SK-N-SH (cell line): ENCODE measurements around the gene PDE6B. TPM values are rescaled to one million over a fixed set of nuclear protein-coding genes. Genes with fewer than 3 reads are reported as not detected.

Experiments
- CTCF ChIA-PET: fragments of 300-600, 350-600 bp; formaldehyde crosslinking; extraction: SDS; loops from one replicate; lab custom pipeline; 2021; lab: Yijun Ruan, JAX
- POLR2A ChIA-PET: fragments of 350-600 bp; sonication (Branson Sonifier 250); formaldehyde crosslinking; extraction: SDS; loops from one replicate; lab custom pipeline; 2020; ENCODE audit warnings: antibody characterized with exemption, inconsistent platforms; lab: Yijun Ruan, JAX
- DNase-seq: peaks from one replicate; pipeline ENCODE4 v3.0.0; 2012
- H2AFZ ChIP-seq: fragments of 200-600 bp; sonication (generic); 2 replicates; pipeline ENCODE4 v1.8.1; 2016; ENCODE audit warnings: antibody characterized with exemption, mild to moderate bottlenecking, low read depth
- H3F3A ChIP-seq: fragments of 200-600 bp; sonication (generic); replicated peaks from 2 replicates; pipeline ENCODE3; 2016; ENCODE audit warnings: antibody characterized with exemption, mild to moderate bottlenecking; ENCODE audit not compliant: insufficient read depth
- H3K27ac ChIP-seq, 2 experiments: fragments of 200-500 bp in 1 of 2; fragments of 200-600 bp in 1 of 2; sonication (Bioruptor generic) in 1 of 2; sonication (generic), shearing (Covaris generic) in 1 of 2; 2 replicates each; pipeline versions ENCODE4 v1.5.1 to v1.6.1; 2014 to 2016; ENCODE audit warnings: low read depth in 2 of 2, inconsistent platforms in 1 of 2, low read length in 1 of 2, mild to moderate bottlenecking in 1 of 2, mixed read lengths in 1 of 2
- H3K27me3 ChIP-seq: fragments of 200-600 bp; sonication (generic), shearing (Covaris generic); 2 replicates; pipeline ENCODE4 v1.6.1; 2016; ENCODE audit warnings: mixed run types; ENCODE audit not compliant: insufficient read depth
- H3K36me3 ChIP-seq, 2 experiments: fragments of 200-500 bp in 1 of 2; fragments of 200-600 bp in 1 of 2; sonication (Bioruptor generic) in 1 of 2; sonication (generic) in 1 of 2; replicated peaks in 1 of 2; 2 replicates each; pipeline versions ENCODE3 to v1.5.1; 2014 to 2016; ENCODE audit warnings: low read length in 1 of 2, mild to moderate bottlenecking in 1 of 2; ENCODE audit not compliant: insufficient read depth in 2 of 2, control insufficient read depth in 1 of 2
- H3K4me1 ChIP-seq, 2 experiments: fragments of 200-500 bp in 1 of 2; fragments of 200-600 bp in 1 of 2; sonication (Bioruptor generic) in 1 of 2; sonication (generic), shearing (Covaris generic) in 1 of 2; 2 replicates each; pipeline versions ENCODE4 v1.5.1 to v1.6.1; 2014 to 2016; ENCODE audit warnings: low read depth in 1 of 2, low read length in 1 of 2, mixed run types in 1 of 2; ENCODE audit not compliant: insufficient read depth in 2 of 2, control insufficient read depth in 1 of 2
- H3K4me2 ChIP-seq: fragments of 200-600 bp; sonication (generic), shearing (Covaris generic); 2 replicates; pipeline ENCODE4 v1.6.1; 2017; ENCODE audit warnings: mixed run types
- H3K4me3 ChIP-seq, 2 experiments: fragments of 200-500 bp in 1 of 2; fragments of 200-600 bp in 1 of 2; sonication (Bioruptor generic) in 1 of 2; sonication (generic), shearing (Covaris generic) in 1 of 2; 2 replicates each; pipeline versions ENCODE4 v1.5.1 to v1.8.1; 2014 to 2016; ENCODE audit warnings: low read depth in 2 of 2, inconsistent platforms in 1 of 2, low read length in 1 of 2, mild to moderate bottlenecking in 1 of 2, mixed read lengths in 1 of 2, moderate library complexity in 1 of 2
- H3K79me2 ChIP-seq: fragments of 200-600 bp; sonication (generic); 2 replicates; pipeline ENCODE4 v1.8.1; 2017; ENCODE audit warnings: mild to moderate bottlenecking; ENCODE audit not compliant: insufficient read depth
- H3K9ac ChIP-seq: fragments of 200-600 bp; sonication (generic); 2 replicates; pipeline ENCODE4 v1.6.1; 2017; ENCODE audit warnings: mixed run types
- H3K9me2 ChIP-seq: fragments of 200-600 bp; sonication (generic); 2 replicates; pipeline ENCODE4 v1.6.1; 2017; ENCODE audit warnings: mixed run types
- H3K9me3 ChIP-seq: fragments of 200-600 bp; sonication (generic); 2 replicates; pipeline ENCODE4 v1.6.1; 2017; ENCODE audit warnings: mixed run types, mild to moderate bottlenecking, moderate library complexity
- H4K20me1 ChIP-seq: fragments of 200-600 bp; sonication (generic); 2 replicates; pipeline ENCODE4 v1.6.1; 2017; ENCODE audit warnings: mild to moderate bottlenecking, mixed run types; ENCODE audit not compliant: insufficient read depth
- CHD2 ChIP-seq: fragments of 150-350 bp; IDR thresholded peaks from 2 replicates; pipeline ENCODE4 v1.6.1; 2018; ENCODE audit warnings: low read length; ENCODE audit not compliant: partially characterized antibody
- FOXM1 ChIP-seq: IDR thresholded peaks from 2 replicates; pipeline ENCODE4 v1.4.0; 2012; ENCODE audit warnings: low read depth, mild to moderate bottlenecking
- GATA2 ChIP-seq: sonication (generic); formaldehyde crosslinking; IDR thresholded peaks from 2 replicates; pipeline ENCODE4 v1.5.0; 2020; ENCODE audit warnings: mild to moderate bottlenecking, missing genetic modification reagents
- MEF2A ChIP-seq: IDR thresholded peaks from 2 replicates; pipeline ENCODE4 v1.4.0; 2012; ENCODE audit warnings: low read depth, borderline replicate concordance
- NFIC ChIP-seq: IDR thresholded peaks from 2 replicates; pipeline ENCODE4 v1.4.0; 2012; ENCODE audit warnings: borderline replicate concordance
- NRF1 ChIP-seq: IDR thresholded peaks from 2 replicates; pipeline ENCODE4 v1.6.1; 2012; ENCODE audit warnings: low read depth, mild to moderate bottlenecking, low read length
- POLR2AphosphoS5 ChIP-seq: IDR thresholded peaks from 2 replicates; pipeline ENCODE4 v1.6.1; 2012; ENCODE audit warnings: low read depth, low read length
- REST ChIP-seq: IDR thresholded peaks from 2 replicates; pipeline ENCODE4 v1.6.1; 2012; ENCODE audit warnings: mild to moderate bottlenecking, low read depth, low read length, moderate library complexity
- SIN3A ChIP-seq: IDR thresholded peaks from 2 replicates; pipeline ENCODE4 v1.6.1; 2012; ENCODE audit warnings: low read depth, mild to moderate bottlenecking, low read length, moderate library complexity, borderline replicate concordance
- SMC3 ChIP-seq: IDR thresholded peaks from 2 replicates; pipeline ENCODE4 v1.6.1; 2012; ENCODE audit warnings: low read depth, low read length, improper control_type of control experiment
- YY1 ChIP-seq: IDR thresholded peaks from 2 replicates; pipeline ENCODE4 v1.4.0; 2012; ENCODE audit warnings: low read depth, mild to moderate bottlenecking
- WGBS: methylation state at CpG from one replicate; pipeline ENCODE4 v1.1.6; 2017; ENCODE audit warnings: low lambda C conversion rate; 5-methylcytosine and 5-hydroxymethylcytosine counted together
- polyA plus RNA-seq, 3 experiments: library from polyadenylated mRNA; depleted of rRNA; stranded (reverse); fragments of >200 nt; gene quantifications; 2 replicates each; pipeline ENCODE4 v1.2.3, GENCODE V29; 2012
- TF ChIP-seq, protein P1 (sequence below): IDR thresholded peaks from 2 replicates; pipeline ENCODE4 v1.4.0; 2012; ENCODE audit warnings: low read depth, borderline replicate concordance
- TF ChIP-seq, protein P2 (sequence below): fragments of 150-350 bp; IDR thresholded peaks from 2 replicates; pipeline ENCODE4 v1.6.1; 2016; ENCODE audit warnings: mild to moderate bottlenecking, low read depth, low read length
- TF ChIP-seq, protein P3 (sequence below): IDR thresholded peaks from 2 replicates; pipeline ENCODE4 v1.4.0; 2012; ENCODE audit warnings: low read depth
- TF ChIP-seq, protein P4 (sequence below): IDR thresholded peaks from 2 replicates; pipeline ENCODE4 v1.4.0; 2012; ENCODE audit warnings: low read depth, borderline replicate concordance

The PDE6B gene
- polyA plus RNA-seq, 1 of the 3 experiments (the other 2 are of a cell fraction) = 1.2 TPM

GRCh38 chr4:625631-626161 lies 323 bp downstream of the PDE6B start:
- ChIA-PET POLR2A (no interaction called here), CTCF (no interaction called here)
- Histone ChIP-seq H2AFZ (no peak overlapping the region), H3K27me3 (no peaks in the 10 kb centered on the region; the same call in 1 of the 2 replicates), H3K79me2 (no peaks in the 10 kb centered on the region), H3K36me3 (no peaks in the 10 kb centered on the region), H3F3A (peaks cover 3% of the 10 kb centered on the region), H3K27ac (no peak overlapping the region), H3K9me3 (no peaks in the 10 kb centered on the region), H3K4me1 (no peaks in the 10 kb centered on the region), H3K9ac (no peak overlapping the region), H4K20me1 (no peaks in the 10 kb centered on the region), H3K4me3 (no peak overlapping the region), H3K4me2 (no peak overlapping the region), H3K9me2 (no peaks in the 10 kb centered on the region)
- TF ChIP-seq NRF1 (no peak), NFIC (no peak), GATA2 (CRISPR knock-in tag) (no peak), POLR2AphosphoS5 (no peak), MEF2A (no peak), SMC3 (no peak), CHD2 (no peak), REST (no peak)
- TF ChIP-seq, protein P1, sequence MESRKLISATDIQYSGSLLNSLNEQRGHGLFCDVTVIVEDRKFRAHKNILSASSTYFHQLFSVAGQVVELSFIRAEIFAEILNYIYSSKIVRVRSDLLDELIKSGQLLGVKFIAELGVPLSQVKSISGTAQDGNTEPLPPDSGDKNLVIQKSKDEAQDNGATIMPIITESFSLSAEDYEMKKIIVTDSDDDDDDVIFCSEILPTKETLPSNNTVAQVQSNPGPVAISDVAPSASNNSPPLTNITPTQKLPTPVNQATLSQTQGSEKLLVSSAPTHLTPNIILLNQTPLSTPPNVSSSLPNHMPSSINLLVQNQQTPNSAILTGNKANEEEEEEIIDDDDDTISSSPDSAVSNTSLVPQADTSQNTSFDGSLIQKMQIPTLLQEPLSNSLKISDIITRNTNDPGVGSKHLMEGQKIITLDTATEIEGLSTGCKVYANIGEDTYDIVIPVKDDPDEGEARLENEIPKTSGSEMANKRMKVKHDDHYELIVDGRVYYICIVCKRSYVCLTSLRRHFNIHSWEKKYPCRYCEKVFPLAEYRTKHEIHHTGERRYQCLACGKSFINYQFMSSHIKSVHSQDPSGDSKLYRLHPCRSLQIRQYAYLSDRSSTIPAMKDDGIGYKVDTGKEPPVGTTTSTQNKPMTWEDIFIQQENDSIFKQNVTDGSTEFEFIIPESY = no peak
- no peak for DNase-seq
- WGBS = 29% methylated on average over 12 of the region's 39 CpGs

DNA sequence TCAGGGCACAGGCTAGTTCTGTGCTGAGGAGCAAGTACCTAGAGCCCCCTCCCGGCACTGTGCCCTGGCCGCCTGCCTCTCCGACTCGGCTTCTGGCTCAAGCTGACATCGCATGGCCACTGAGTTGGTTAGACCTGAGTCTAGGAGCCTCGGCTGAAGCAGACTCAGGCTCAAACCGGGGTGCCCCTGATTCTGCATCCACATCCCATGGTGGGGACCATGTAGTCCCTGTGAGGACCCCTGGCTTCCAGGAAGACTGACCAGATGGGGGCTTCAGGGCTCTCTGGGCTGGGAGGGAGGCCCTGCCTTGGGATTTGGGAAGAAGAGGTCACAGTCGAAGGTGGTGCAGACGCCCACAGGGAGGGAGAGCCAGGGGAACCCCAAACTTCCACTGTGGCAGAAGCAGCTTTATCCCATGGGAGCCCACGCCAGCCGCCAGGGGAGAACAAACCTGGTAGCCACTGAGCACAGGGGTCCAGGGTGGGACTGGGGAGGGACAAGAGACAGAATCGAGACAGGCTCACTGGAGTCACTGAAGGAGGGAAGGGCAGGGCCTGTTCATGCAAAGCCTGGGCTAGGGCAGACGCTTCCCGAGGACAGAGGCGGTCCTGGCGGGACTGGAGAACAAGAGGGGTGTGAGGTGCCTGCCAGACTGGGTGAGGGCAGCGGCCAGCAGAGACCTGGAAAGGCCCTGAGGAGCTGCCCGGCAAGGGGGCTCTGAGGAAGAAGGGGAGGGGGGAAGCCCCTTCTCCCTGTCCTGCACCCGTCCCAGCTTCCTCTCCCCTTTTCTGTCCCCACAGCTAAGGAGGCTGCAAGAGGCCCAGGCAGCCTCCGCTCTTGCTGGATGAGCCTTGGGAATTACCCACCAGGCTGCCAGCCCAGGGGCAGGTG lies 1.1 kb downstream of the PDE6B start:
- Histone ChIP-seq H2AFZ (no peak overlapping the region), H3F3A (peaks cover 3% of the 10 kb centered on the region), H4K20me1 (no peaks in the 10 kb centered on the region), H3K9me3 (no peaks in the 10 kb centered on the region), H3K9ac (no peak overlapping the region), H3K79me2 (no peaks in the 10 kb centered on the region), H3K4me1 (no peaks in the 10 kb centered on the region), H3K27me3 (no peaks in the 10 kb centered on the region), H3K9me2 (no peaks in the 10 kb centered on the region), H3K36me3 (no peaks in the 10 kb centered on the region), H3K27ac (no peak overlapping the region), H3K4me3 (no peak overlapping the region), H3K4me2 (no peak overlapping the region)
- 52% methylated on average over 18 of the region's 20 CpGs for WGBS
- no peak for DNase-seq
- CTCF ChIA-PET = no interaction called here
- POLR2A ChIA-PET = no interaction called here
- TF ChIP-seq, protein P2, sequence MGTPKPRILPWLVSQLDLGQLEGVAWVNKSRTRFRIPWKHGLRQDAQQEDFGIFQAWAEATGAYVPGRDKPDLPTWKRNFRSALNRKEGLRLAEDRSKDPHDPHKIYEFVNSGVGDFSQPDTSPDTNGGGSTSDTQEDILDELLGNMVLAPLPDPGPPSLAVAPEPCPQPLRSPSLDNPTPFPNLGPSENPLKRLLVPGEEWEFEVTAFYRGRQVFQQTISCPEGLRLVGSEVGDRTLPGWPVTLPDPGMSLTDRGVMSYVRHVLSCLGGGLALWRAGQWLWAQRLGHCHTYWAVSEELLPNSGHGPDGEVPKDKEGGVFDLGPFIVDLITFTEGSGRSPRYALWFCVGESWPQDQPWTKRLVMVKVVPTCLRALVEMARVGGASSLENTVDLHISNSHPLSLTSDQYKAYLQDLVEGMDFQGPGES = no peak
- no peak for TF ChIP-seq FOXM1
- no peak for TF ChIP-seq SIN3A
- TF ChIP-seq, protein P3, sequence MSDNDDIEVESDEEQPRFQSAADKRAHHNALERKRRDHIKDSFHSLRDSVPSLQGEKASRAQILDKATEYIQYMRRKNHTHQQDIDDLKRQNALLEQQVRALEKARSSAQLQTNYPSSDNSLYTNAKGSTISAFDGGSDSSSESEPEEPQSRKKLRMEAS = no peak
- no peak for TF ChIP-seq NRF1
- TF ChIP-seq, protein P1 = no peak
- TF ChIP-seq, protein P4, sequence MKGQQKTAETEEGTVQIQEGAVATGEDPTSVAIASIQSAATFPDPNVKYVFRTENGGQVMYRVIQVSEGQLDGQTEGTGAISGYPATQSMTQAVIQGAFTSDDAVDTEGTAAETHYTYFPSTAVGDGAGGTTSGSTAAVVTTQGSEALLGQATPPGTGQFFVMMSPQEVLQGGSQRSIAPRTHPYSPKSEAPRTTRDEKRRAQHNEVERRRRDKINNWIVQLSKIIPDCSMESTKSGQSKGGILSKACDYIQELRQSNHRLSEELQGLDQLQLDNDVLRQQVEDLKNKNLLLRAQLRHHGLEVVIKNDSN = no peak
- TF ChIP-seq YY1 = no peak
